Endothelial cell of umbilical vein (primary cell): ENCODE results near the gene NCSTN. TPM values are rescaled to one million over a fixed set of nuclear protein-coding genes. Genes with fewer than 3 reads are reported as not detected.

Experiments used
- BruUV-seq: library from RNA; stranded (reverse); fragments of 400-500 nt; replicated peaks from 2 replicates; lab custom pipeline; 2021; lab: Mats Ljungman, UMichigan
- CTCF ChIA-PET: fragments of 300-600, 350-600 bp; sonication (Branson Sonifier 250); formaldehyde crosslinking; loops from one replicate; lab custom pipeline; 2021; ENCODE audit warnings: antibody characterized with exemption, inconsistent platforms; lab: Charles Lee
- POLR2A ChIA-PET: fragments of 300-600, 350-600 bp; sonication (Branson Sonifier 250); formaldehyde crosslinking; loops from one replicate; lab custom pipeline; 2021; ENCODE audit warnings: antibody characterized with exemption, inconsistent platforms; lab: Charles Lee
- DNase-seq: peaks from one replicate; pipeline ENCODE4 v3.0.0-alpha.2; 2011; ENCODE audit warnings: low read depth, low spot score
- FAIRE-seq: peaks from 2 replicates; lab custom pipeline; 2011; peaks lifted over from hg19 to GRCh38; lab: Jason Lieb, UNC
- H2AFZ ChIP-seq: 2 replicates; pipeline ENCODE4 v1.6.0; 2012; ENCODE audit warnings: low read depth, low read length, control low read depth, inconsistent platforms
- H3K27ac ChIP-seq: 2 replicates; pipeline ENCODE4 v1.5.1; 2011; ENCODE audit warnings: low read depth, mild to moderate bottlenecking, control low read depth, low read length, moderate library complexity; ENCODE audit not compliant: insufficient read depth
- H3K27me3 ChIP-seq, 2 experiments: 2 replicates each; pipeline versions ENCODE4 v1.6.0 to v1.6.1; 2011; ENCODE audit warnings: low read length in 2 of 2, mixed read lengths in 1 of 2; ENCODE audit not compliant: control insufficient read depth in 2 of 2, insufficient read depth in 2 of 2
- H3K36me3 ChIP-seq, 2 experiments: 2 replicates in 1 of 2; 3 replicates in 1 of 2; pipeline ENCODE4 v1.5.1; 2011; ENCODE audit warnings: low read length in 2 of 2, mild to moderate bottlenecking in 1 of 2, moderate library complexity in 1 of 2; ENCODE audit not compliant: control insufficient read depth in 2 of 2, insufficient read depth in 2 of 2; ENCODE audit errors: extremely low read depth in 1 of 2
- H3K4me1 ChIP-seq: 3 replicates; pipeline ENCODE4 v1.5.1; 2011; ENCODE audit warnings: mild to moderate bottlenecking, low read length; ENCODE audit not compliant: control insufficient read depth, insufficient read depth; ENCODE audit errors: extremely low read depth
- H3K4me2 ChIP-seq: 2 replicates; pipeline ENCODE4 v1.6.1; 2011; ENCODE audit warnings: low read length, control low read depth, mixed read lengths; ENCODE audit not compliant: insufficient read depth
- H3K4me3 ChIP-seq, 3 experiments: fragments of 200-600 bp in 1 of 3; sonication (generic), shearing (Covaris generic) in 1 of 3; replicated peaks in 1 of 3; 2 replicates each; pipeline ENCODE4 v1.5.1; 2011 to 2016; ENCODE audit warnings: control low read depth in 3 of 3, low read length in 3 of 3, mild to moderate bottlenecking in 2 of 3, inconsistent platforms in 1 of 3, low read depth in 1 of 3, moderate library complexity in 1 of 3; ENCODE audit not compliant: insufficient read depth in 1 of 3
- H3K79me2 ChIP-seq: 2 replicates; pipeline ENCODE4 v1.6.0; 2012; ENCODE audit warnings: low read length, inconsistent platforms; ENCODE audit not compliant: control insufficient read depth, insufficient read depth
- H3K9ac ChIP-seq: replicated peaks from 2 replicates; pipeline ENCODE3; 2011; ENCODE audit warnings: low read length, control low read depth; ENCODE audit not compliant: insufficient read depth; ENCODE audit errors: extremely low read depth
- H3K9me1 ChIP-seq: replicated peaks from 3 replicates; pipeline ENCODE4 v1.6.0; 2011; ENCODE audit warnings: mild to moderate bottlenecking, low read length; ENCODE audit not compliant: control insufficient read depth, insufficient read depth; ENCODE audit errors: extremely low read depth
- H3K9me3 ChIP-seq: replicated peaks from 2 replicates; pipeline ENCODE4 v1.5.1; 2012; ENCODE audit warnings: low read length, inconsistent platforms; ENCODE audit not compliant: control insufficient read depth, insufficient read depth
- H4K20me1 ChIP-seq: replicated peaks from 2 replicates; pipeline ENCODE3; 2011; ENCODE audit warnings: mild to moderate bottlenecking, low read length; ENCODE audit not compliant: control insufficient read depth, insufficient read depth; ENCODE audit errors: extremely low read depth
- EZH2 ChIP-seq: IDR thresholded peaks from 2 replicates; pipeline ENCODE4 v1.6.1; 2012; ENCODE audit warnings: borderline replicate concordance, low read depth, mild to moderate bottlenecking, moderate library complexity, low read length, inconsistent platforms; ENCODE audit not compliant: severe bottlenecking
- GATA2 ChIP-seq: IDR thresholded peaks from 2 replicates; pipeline ENCODE4 v1.7.0; 2011; ENCODE audit warnings: low read depth, mild to moderate bottlenecking, moderate library complexity, mixed read lengths, low read length; ENCODE audit not compliant: insufficient read length, insufficient read depth
- MYC ChIP-seq: IDR thresholded peaks from one replicate; pipeline ENCODE4 v1.6.1; 2011; ENCODE audit warnings: mild to moderate bottlenecking, low read depth, low read length
- POLR2A ChIP-seq: IDR thresholded peaks from 2 replicates; pipeline ENCODE4 v1.6.1; 2012; ENCODE audit warnings: low read depth, mild to moderate bottlenecking, control low read depth, low read length
- POLR2AphosphoS5 ChIP-seq: IDR thresholded peaks from 2 replicates; pipeline ENCODE4 v1.6.1; 2012; ENCODE audit warnings: low read depth, mild to moderate bottlenecking, control low read depth, low read length, moderate library complexity; ENCODE audit not compliant: insufficient read depth
- dilution Hi-C: fragments of 300-500 bp; cut with MboI; formaldehyde crosslinking; loops from one replicate; pipeline ENCODE4 v1.15.0; 2019; ENCODE audit warnings: low sequenced_read_pairs; ENCODE audit not compliant: extremely low pct_ligation_motif_present
- intact Hi-C: fragments of 100-400 bp; cut with micrococcal nuclease; formaldehyde crosslinking; loops from one replicate; pipeline ENCODE4 v1.10.0; 2022
- polyA plus RNA-seq, 4 experiments: library from polyadenylated mRNA; depleted of rRNA in 3 of 4; stranded (reverse) in 3 of 4; unstranded in 1 of 4; fragments of >200 nt; gene quantifications; 2 replicates each; pipeline versions ENCODE4 v1.2.1 to v1.2.3, GENCODE V29; 2011 to 2012; ENCODE audit warnings: missing spikeins in 1 of 4
- total RNA-seq: library from RNA; stranded (reverse); gene quantifications from 2 replicates; pipeline ENCODE4 v1.2.3, GENCODE V29; 2021
- TF ChIP-seq, protein P1 (sequence below), 2 donors: IDR thresholded peaks; 1 replicate in 1 of 2; 2 replicates in 1 of 2; pipeline ENCODE4 v1.5.1; 2011; ENCODE audit warnings: low read length in 2 of 2, mild to moderate bottlenecking in 2 of 2, moderate library complexity in 2 of 2, control low read depth in 1 of 2, inconsistent platforms in 1 of 2, low read depth in 1 of 2; ENCODE audit not compliant: insufficient read depth in 1 of 2; ENCODE audit errors: extremely low read depth in 1 of 2
- TF ChIP-seq, protein P2 (sequence below): IDR thresholded peaks from 2 replicates; pipeline ENCODE4 v1.6.1; 2011; ENCODE audit not compliant: insufficient read depth, insufficient read length

The NCSTN gene
- total and polyA plus RNA-seq, 2 donors (not counting 3 experiments of a cell fraction or from before 2014, with no cell fraction given) = 92.5 to 199 TPM

DNA sequence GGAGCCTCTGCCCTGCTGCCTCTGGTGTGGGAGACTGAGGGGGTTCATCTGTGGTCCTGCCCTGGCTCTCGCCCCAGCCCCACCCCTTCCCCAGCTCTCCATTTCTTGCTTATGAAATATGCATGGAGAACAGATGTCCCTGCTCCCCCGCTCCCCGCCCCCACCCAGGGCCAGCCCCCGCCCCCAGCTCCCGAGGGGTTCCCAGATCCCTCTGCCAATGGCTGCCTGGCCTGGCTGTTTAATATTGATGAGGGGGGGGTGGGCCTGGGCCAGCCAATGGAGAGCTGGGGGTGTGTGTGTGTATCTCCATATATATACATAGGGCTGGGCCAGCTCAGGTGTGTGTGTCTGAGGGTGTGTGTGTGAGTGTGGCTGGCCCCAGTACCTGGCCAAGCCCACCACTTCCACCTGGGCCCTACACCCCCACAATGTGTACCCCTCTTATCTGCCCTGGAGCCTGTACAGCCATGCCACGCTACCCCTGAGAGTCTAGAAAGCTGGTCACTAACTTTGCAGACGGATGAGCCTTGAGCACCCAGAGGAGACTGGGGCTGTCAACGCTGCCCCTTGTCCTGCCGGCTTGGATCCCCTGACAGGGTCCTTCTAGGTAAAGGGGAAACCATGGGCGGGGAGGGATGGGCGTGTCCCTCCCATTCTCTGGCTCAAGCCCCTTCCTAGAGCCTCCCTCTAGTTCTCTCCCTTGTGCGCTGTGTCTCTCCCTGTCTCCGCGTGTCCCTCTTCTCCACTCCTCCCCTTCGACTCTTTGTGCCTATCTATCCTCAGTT is 23.7 kb downstream of the NCSTN start, which contains the start of gene NHLH1:
Gene NHLH1 (plus strand): TSS at position 341 of the 785 bp plus-strand sequence. CDS start 3,661 bp downstream, outside the sequence.
- Histone ChIP-seq H3K27me3 (peaks cover 3 to 11% of the 10 kb centered on the region in 2 experiments), H3K9me1 (no peaks in the 10 kb centered on the region), H3K36me3 (no peaks in the 10 kb centered on the region), H3K27ac (no peak within 1 kb of the TSS), H3K9ac (no peak within 1 kb of the TSS), H3K4me3 (no peak within 1 kb of the TSS), H3K79me2 (no peaks in the 10 kb centered on the region), H4K20me1 (no peaks in the 10 kb centered on the region), H2AFZ (no peak within 1 kb of the TSS), H3K4me2 (no peak within 1 kb of the TSS), H3K9me3 (no peaks in the 10 kb centered on the region), H3K4me1 (no peaks in the 10 kb centered on the region)
- BruUV-seq = no TSS peak
- FAIRE-seq = no peak
- ChIA-PET CTCF (interaction anchor here (0.8 to 4.1 kb wide), 2 partner anchors 10 to 12 kb away, joined by 3 to 29 read pairs; no protein-coding TSS in a partner anchor), POLR2A (interaction anchor here (0.7 kb wide), 1 partner anchor 42 kb away, joined by 6 read pairs; no protein-coding TSS in a partner anchor)
- TF ChIP-seq, protein P1, sequence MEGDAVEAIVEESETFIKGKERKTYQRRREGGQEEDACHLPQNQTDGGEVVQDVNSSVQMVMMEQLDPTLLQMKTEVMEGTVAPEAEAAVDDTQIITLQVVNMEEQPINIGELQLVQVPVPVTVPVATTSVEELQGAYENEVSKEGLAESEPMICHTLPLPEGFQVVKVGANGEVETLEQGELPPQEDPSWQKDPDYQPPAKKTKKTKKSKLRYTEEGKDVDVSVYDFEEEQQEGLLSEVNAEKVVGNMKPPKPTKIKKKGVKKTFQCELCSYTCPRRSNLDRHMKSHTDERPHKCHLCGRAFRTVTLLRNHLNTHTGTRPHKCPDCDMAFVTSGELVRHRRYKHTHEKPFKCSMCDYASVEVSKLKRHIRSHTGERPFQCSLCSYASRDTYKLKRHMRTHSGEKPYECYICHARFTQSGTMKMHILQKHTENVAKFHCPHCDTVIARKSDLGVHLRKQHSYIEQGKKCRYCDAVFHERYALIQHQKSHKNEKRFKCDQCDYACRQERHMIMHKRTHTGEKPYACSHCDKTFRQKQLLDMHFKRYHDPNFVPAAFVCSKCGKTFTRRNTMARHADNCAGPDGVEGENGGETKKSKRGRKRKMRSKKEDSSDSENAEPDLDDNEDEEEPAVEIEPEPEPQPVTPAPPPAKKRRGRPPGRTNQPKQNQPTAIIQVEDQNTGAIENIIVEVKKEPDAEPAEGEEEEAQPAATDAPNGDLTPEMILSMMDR (IDR thresholded peaks at IDR 0.05; ENCODE audit: extremely low read depth in 1 of 2, insufficient read depth in 1 of 2, low read depth in 1 of 2, low read length in 2 of 2) = no peak
- no peak for TF ChIP-seq EZH2
- no peak for TF ChIP-seq POLR2A
- TF ChIP-seq GATA2 = no peak
- TF ChIP-seq MYC = no peak
- no peak for TF ChIP-seq POLR2AphosphoS5
- TF ChIP-seq, protein P2, sequence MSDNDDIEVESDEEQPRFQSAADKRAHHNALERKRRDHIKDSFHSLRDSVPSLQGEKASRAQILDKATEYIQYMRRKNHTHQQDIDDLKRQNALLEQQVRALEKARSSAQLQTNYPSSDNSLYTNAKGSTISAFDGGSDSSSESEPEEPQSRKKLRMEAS = no peak
- dilution Hi-C loops = no loop called here
- intact Hi-C loops = no loop called here
- no peak for DNase-seq
